HEK293 (cell line): ENCODE results near the gene S100P.

ENCODE experiments used
- BCL6B ChIP-seq: fragments of 450-650 bp; formaldehyde crosslinking; IDR thresholded peaks from 2 replicates; pipeline ENCODE4 v1.5.1; 2017; ENCODE audit warnings: missing biosample characterization, missing genetic modification characterization
- KLF17 ChIP-seq: fragments of 450-650 bp; formaldehyde crosslinking; IDR thresholded peaks from 2 replicates; pipeline ENCODE4 v1.5.1; 2016; ENCODE audit warnings: missing biosample characterization, missing genetic modification characterization
- KLF7 ChIP-seq: fragments of 450-650 bp; formaldehyde crosslinking; IDR thresholded peaks from 2 replicates; pipeline ENCODE4 v1.5.1; 2016; ENCODE audit warnings: missing biosample characterization, missing genetic modification characterization, borderline replicate concordance
- OVOL3 ChIP-seq: fragments of 450-650 bp; formaldehyde crosslinking; IDR thresholded peaks from 2 replicates; pipeline ENCODE4 v1.5.1; 2016; ENCODE audit warnings: missing biosample characterization, missing genetic modification characterization
- SETDB1 ChIP-seq: IDR thresholded peaks from one replicate; pipeline ENCODE4 v1.6.1; 2017; ENCODE audit warnings: mild to moderate bottlenecking, low read length, moderate library complexity, mixed read lengths; ENCODE audit not compliant: insufficient read length
- SP2 ChIP-seq: fragments of 450-650 bp; formaldehyde crosslinking; IDR thresholded peaks from 2 replicates; pipeline ENCODE4 v1.5.1; 2016; ENCODE audit warnings: missing biosample characterization, missing genetic modification characterization
- TCF7L2 ChIP-seq: IDR thresholded peaks from 2 replicates; pipeline ENCODE4 v1.6.1; 2011; ENCODE audit warnings: low read depth, mild to moderate bottlenecking, inconsistent platforms, low read length, moderate library complexity, borderline replicate concordance
- ZBTB17 ChIP-seq: fragments of 450-650 bp; formaldehyde crosslinking; IDR thresholded peaks from 2 replicates; pipeline ENCODE4 v1.5.1; 2016; ENCODE audit warnings: missing biosample characterization, missing genetic modification characterization
- ZBTB20 ChIP-seq: fragments of 450-650 bp; formaldehyde crosslinking; IDR thresholded peaks from 2 replicates; pipeline ENCODE4 v1.5.1; 2016; ENCODE audit warnings: missing biosample characterization, missing genetic modification characterization
- ZBTB8A ChIP-seq: fragments of 450-650 bp; formaldehyde crosslinking; IDR thresholded peaks from 2 replicates; pipeline ENCODE4 v1.5.1; 2016; ENCODE audit warnings: missing biosample characterization, missing genetic modification characterization
- ZNF155 ChIP-seq: fragments of 450-650 bp; formaldehyde crosslinking; IDR thresholded peaks from 2 replicates; pipeline ENCODE4 v1.5.1; 2016; ENCODE audit warnings: missing biosample characterization, missing genetic modification characterization
- ZNF16 ChIP-seq: fragments of 450-650 bp; formaldehyde crosslinking; IDR thresholded peaks from 2 replicates; pipeline ENCODE4 v1.5.1; 2016; ENCODE audit warnings: low read depth, missing biosample characterization, missing genetic modification characterization
- ZNF169 ChIP-seq: fragments of 450-650 bp; formaldehyde crosslinking; IDR thresholded peaks from 2 replicates; pipeline ENCODE4 v1.5.1; 2016; ENCODE audit warnings: missing biosample characterization, missing genetic modification characterization
- ZNF19 ChIP-seq: fragments of 450-650 bp; formaldehyde crosslinking; IDR thresholded peaks from 2 replicates; pipeline ENCODE4; 2016; ENCODE audit warnings: missing biosample characterization, missing genetic modification characterization, low read depth
- ZNF2 ChIP-seq: fragments of 450-650 bp; formaldehyde crosslinking; IDR thresholded peaks from 2 replicates; pipeline ENCODE4 v1.5.1; 2016; ENCODE audit warnings: missing biosample characterization, missing genetic modification characterization
- ZNF362 ChIP-seq: fragments of 450-650 bp; formaldehyde crosslinking; IDR thresholded peaks from 2 replicates; pipeline ENCODE4 v1.5.1; 2016; ENCODE audit warnings: missing biosample characterization, missing genetic modification characterization
- ZNF433 ChIP-seq: fragments of 450-650 bp; formaldehyde crosslinking; IDR thresholded peaks from 2 replicates; pipeline ENCODE4 v1.5.1; 2016; ENCODE audit warnings: missing biosample characterization, missing genetic modification characterization, low read depth
- ZNF473 ChIP-seq: fragments of 450-650 bp; formaldehyde crosslinking; IDR thresholded peaks from 2 replicates; pipeline ENCODE4 v1.5.1; 2017; ENCODE audit warnings: missing biosample characterization, missing genetic modification characterization
- ZNF501 ChIP-seq: fragments of 450-650 bp; formaldehyde crosslinking; IDR thresholded peaks from 2 replicates; pipeline ENCODE4 v1.5.1; 2016; ENCODE audit warnings: missing biosample characterization, missing genetic modification characterization
- ZNF544 ChIP-seq: fragments of 450-650 bp; formaldehyde crosslinking; IDR thresholded peaks from 2 replicates; pipeline ENCODE4 v1.5.0; 2017; ENCODE audit warnings: missing biosample characterization, missing genetic modification characterization
- ZNF610 ChIP-seq: fragments of 450-650 bp; formaldehyde crosslinking; IDR thresholded peaks from 2 replicates; pipeline ENCODE4 v1.5.1; 2016; ENCODE audit warnings: missing biosample characterization, missing genetic modification characterization, borderline replicate concordance
- ZNF624 ChIP-seq: fragments of 450-650 bp; formaldehyde crosslinking; IDR thresholded peaks from 2 replicates; pipeline ENCODE4 v1.5.1; 2017; ENCODE audit warnings: missing biosample characterization, missing genetic modification characterization
- ZNF658 ChIP-seq: fragments of 450-650 bp; formaldehyde crosslinking; IDR thresholded peaks from 2 replicates; pipeline ENCODE4; 2016; ENCODE audit warnings: missing biosample characterization, missing genetic modification characterization
- ZNF677 ChIP-seq: fragments of 450-650 bp; IDR thresholded peaks from 2 replicates; pipeline ENCODE4 v1.5.0; 2018; ENCODE audit warnings: missing biosample characterization, mild to moderate bottlenecking, missing genetic modification characterization, moderate library complexity
- ZNF692 ChIP-seq: fragments of 450-650 bp; formaldehyde crosslinking; IDR thresholded peaks from 2 replicates; pipeline ENCODE4 v1.5.1; 2016; ENCODE audit warnings: missing biosample characterization, missing genetic modification characterization
- ZNF747 ChIP-seq: fragments of 450-650 bp; formaldehyde crosslinking; IDR thresholded peaks from 2 replicates; pipeline ENCODE4 v1.5.1; 2016; ENCODE audit warnings: missing biosample characterization, missing genetic modification characterization
- ZNF768 ChIP-seq: fragments of 450-650 bp; formaldehyde crosslinking; IDR thresholded peaks from 2 replicates; pipeline ENCODE4 v1.5.1; 2018; ENCODE audit warnings: missing biosample characterization, mild to moderate bottlenecking, missing genetic modification characterization
- ZNF776 ChIP-seq: fragments of 450-650 bp; formaldehyde crosslinking; IDR thresholded peaks from 2 replicates; pipeline ENCODE4 v1.5.0; 2017; ENCODE audit warnings: missing biosample characterization, missing genetic modification characterization, borderline replicate concordance
- ZNF785 ChIP-seq: fragments of 450-650 bp; formaldehyde crosslinking; IDR thresholded peaks from 2 replicates; pipeline ENCODE4 v1.5.1; 2016; ENCODE audit warnings: missing biosample characterization, missing genetic modification characterization
- ZNF843 ChIP-seq: fragments of 450-650 bp; formaldehyde crosslinking; IDR thresholded peaks from 2 replicates; pipeline ENCODE4 v1.5.1; 2016; ENCODE audit warnings: missing biosample characterization, missing genetic modification characterization
- ZSCAN23 ChIP-seq: fragments of 450-650 bp; formaldehyde crosslinking; IDR thresholded peaks from 2 replicates; pipeline ENCODE4 v1.5.1; 2016; ENCODE audit warnings: missing biosample characterization, missing genetic modification characterization
- ZSCAN5A ChIP-seq: fragments of 450-650 bp; formaldehyde crosslinking; IDR thresholded peaks from 2 replicates; pipeline ENCODE4 v1.5.1; 2016; ENCODE audit warnings: missing biosample characterization, missing genetic modification characterization
- TF ChIP-seq, protein P1 (sequence below): fragments of 450-650 bp; formaldehyde crosslinking; IDR thresholded peaks from 2 replicates; pipeline ENCODE4 v1.5.1; 2016; ENCODE audit warnings: missing biosample characterization, missing genetic modification characterization

The S100P gene

DNA sequence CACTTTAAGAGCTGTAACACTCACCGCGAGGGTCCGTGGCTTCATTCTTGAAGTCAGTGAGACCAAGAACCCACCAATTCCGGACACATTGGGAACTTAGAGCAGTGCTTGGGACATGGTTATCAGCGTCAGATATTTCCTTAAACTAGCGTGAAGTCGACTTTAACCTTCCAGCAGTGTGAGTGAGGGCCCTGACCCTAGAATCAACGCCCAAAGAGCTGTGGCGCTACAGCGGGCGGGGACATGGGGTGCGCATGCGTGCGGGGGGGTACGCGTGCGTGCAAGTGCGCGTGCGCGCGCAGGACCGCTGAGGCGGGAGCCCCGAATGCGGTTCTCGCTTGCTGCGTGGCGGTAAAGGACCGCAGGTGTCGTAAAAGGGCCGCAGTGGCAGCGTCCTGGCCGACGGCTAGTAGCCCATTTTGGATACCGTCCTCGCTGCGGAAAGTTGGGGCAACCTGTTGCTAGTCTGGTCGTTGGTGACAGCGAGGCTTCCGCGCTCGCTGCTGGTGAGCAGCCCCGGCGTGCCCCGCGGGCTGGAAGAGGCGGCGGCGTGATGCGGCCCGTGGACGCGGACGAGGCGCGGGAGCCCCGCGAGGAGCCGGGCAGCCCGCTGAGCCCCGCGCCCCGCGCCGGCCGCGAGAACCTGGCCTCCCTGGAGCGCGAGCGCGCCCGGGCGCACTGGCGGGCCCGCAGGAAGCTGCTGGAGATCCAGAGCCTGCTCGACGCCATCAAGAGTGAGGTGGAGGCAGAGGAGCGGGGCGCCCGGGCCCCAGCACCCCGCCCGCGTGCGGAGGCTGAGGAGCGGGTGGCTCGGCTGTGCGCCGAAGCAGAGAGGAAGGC, 19.8 kb upstream of the S100P start (continued):
- no peak for TF ChIP-seq ZNF843 (tag by site-specific recombination)
- peak; percentile 6; the same call in 1 of the 2 replicates for TF ChIP-seq ZBTB17 (tag by site-specific recombination)
- no peak for TF ChIP-seq ZNF501 (tag by site-specific recombination)
- TF ChIP-seq KLF7 = no peak; the same call in 1 of the 2 replicates
- no peak for TF ChIP-seq ZNF624 (tag by site-specific recombination)
- no peak for TF ChIP-seq BCL6B (tag by site-specific recombination)
- no peak for TF ChIP-seq ZNF785 (tag by site-specific recombination)
- TF ChIP-seq ZNF433 (tag by site-specific recombination) = no peak
- no peak for TF ChIP-seq KLF17 (tag by site-specific recombination)
- TF ChIP-seq, protein P1, sequence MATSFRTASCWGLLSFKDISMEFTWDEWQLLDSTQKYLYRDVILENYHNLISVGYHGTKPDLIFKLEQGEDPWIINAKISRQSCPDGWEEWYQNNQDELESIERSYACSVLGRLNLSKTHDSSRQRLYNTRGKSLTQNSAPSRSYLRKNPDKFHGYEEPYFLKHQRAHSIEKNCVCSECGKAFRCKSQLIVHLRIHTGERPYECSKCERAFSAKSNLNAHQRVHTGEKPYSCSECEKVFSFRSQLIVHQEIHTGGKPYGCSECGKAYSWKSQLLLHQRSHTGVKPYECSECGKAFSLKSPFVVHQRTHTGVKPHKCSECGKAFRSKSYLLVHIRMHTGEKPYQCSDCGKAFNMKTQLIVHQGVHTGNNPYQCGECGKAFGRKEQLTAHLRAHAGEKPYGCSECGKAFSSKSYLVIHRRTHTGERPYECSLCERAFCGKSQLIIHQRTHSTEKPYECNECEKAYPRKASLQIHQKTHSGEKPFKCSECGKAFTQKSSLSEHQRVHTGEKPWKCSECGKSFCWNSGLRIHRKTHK (tag by site-specific recombination) = no peak
- TF ChIP-seq ZSCAN5A (tag by site-specific recombination) = no peak
- peak; percentile 35; the same call in 1 of the 2 replicates for TF ChIP-seq SP2 (tag by site-specific recombination)
- no peak for TF ChIP-seq ZNF19 (tag by site-specific recombination)
- no peak for TF ChIP-seq OVOL3 (tag by site-specific recombination)
- peak; percentile 69; the same call in 1 of the 2 replicates for TF ChIP-seq ZNF692 (tag by site-specific recombination)
- TF ChIP-seq ZBTB20 = peak; percentile 54; the same call in 1 of the 2 replicates
- TF ChIP-seq ZNF169 = no peak
- no peak for TF ChIP-seq ZNF362
- TF ChIP-seq ZNF473 (tag by site-specific recombination) = no peak
- no peak for TF ChIP-seq ZSCAN23 (tag by site-specific recombination)
- TF ChIP-seq ZNF16 (tag by site-specific recombination) = no peak
- TF ChIP-seq ZBTB8A (tag by site-specific recombination) = 0 out of 2 replicates have a peak, but pooled peaks have one; percentile 40
- TF ChIP-seq SETDB1 = no peak
- TF ChIP-seq ZNF544 (tag by site-specific recombination) = no peak
- no peak for TF ChIP-seq ZNF658
- no peak for TF ChIP-seq TCF7L2
- no peak for TF ChIP-seq ZNF155 (tag by site-specific recombination)
- no peak for TF ChIP-seq ZNF747 (tag by site-specific recombination)
- 0 out of 2 replicates have a peak, but pooled peaks have one; percentile 38 for TF ChIP-seq ZNF2 (tag by site-specific recombination)
- no peak for TF ChIP-seq ZNF776 (tag by site-specific recombination)
- TF ChIP-seq ZNF768 (tag by site-specific recombination) = no peak
- TF ChIP-seq ZNF677 = no peak
- TF ChIP-seq ZNF610 (tag by site-specific recombination) = no peak
